Adrenal gland (tissue), 12 donors: ENCODE data around the gene TLX2. TPM values are rescaled to one million over a fixed set of nuclear protein-coding genes. Genes with fewer than 3 reads are reported as not detected.

Experiments
- DNase-seq, 7 donors: peaks; one replicate each; pipeline ENCODE4 v3.0.0-alpha.2; 2019 to 2020
- H3K27ac ChIP-seq, 5 donors: fragments of 200-600 bp; sonication (generic) in 4 of 5; 1 replicate in 3 of 5; 2 replicates in 2 of 5; pipeline versions ENCODE4 v1.5.1 to v1.8.0; 2016 to 2020; ENCODE audit warnings: mild to moderate bottlenecking in 1 of 5
- H3K27me3 ChIP-seq: fragments of 200-600 bp; 2 replicates; pipeline ENCODE4 v1.8.0; 2021
- H3K36me3 ChIP-seq, 2 donors: fragments of 200-600 bp; replicated peaks in 1 of 2; 1 replicate in 1 of 2; 2 replicates in 1 of 2; pipeline versions ENCODE4 v1.5.1 to v1.8.0; 2018 to 2022
- H3K4me1 ChIP-seq, 2 donors: fragments of 200-600 bp; replicated peaks in 1 of 2; 1 replicate in 1 of 2; 2 replicates in 1 of 2; pipeline versions ENCODE4 v1.5.1 to v1.8.0; 2018 to 2021
- H3K4me3 ChIP-seq, 4 donors: fragments of 200-600 bp; sonication (generic) in 3 of 4; one replicate each; pipeline ENCODE4 v1.5.1; 2016 to 2018
- H3K9me3 ChIP-seq, 3 donors: fragments of 200-600 bp; sonication (generic) in 1 of 3; replicated peaks in 1 of 3; 1 replicate in 2 of 3; 2 replicates in 1 of 3; pipeline versions ENCODE4 v1.5.1 to v1.8.0; 2016 to 2021
- POLR2A ChIP-seq, 2 donors: fragments of 450-650 bp; IDR thresholded peaks; one replicate each; pipeline ENCODE4 v1.6.1; 2017; ENCODE audit warnings: antibody characterized with exemption in 2 of 2, mild to moderate bottlenecking in 2 of 2, moderate library complexity in 1 of 2
- WGBS, 4 donors: extraction: QIAGEN DNeasy Blood & Tissue Kit in 2 of 4; methylation state at CpG; one replicate each; pipeline versions ENCODE4 v1.1.5 to v1.1.7; 2013 to 2017; 5-methylcytosine and 5-hydroxymethylcytosine counted together
- intact Hi-C, 2 donors: fragments of 100-400 bp; cut with DNase I; formaldehyde crosslinking; loops; one replicate each; pipeline versions ENCODE4 v1.14.1 to v1.15.0; 2022 to 2023
- polyA plus RNA-seq, 3 donors: library from polyadenylated mRNA; stranded (reverse); fragments of 200-250 nt in 2 of 3; fragments of 350-450 nt in 1 of 3; fragmentation: Illumina TruSeq in 1 of 3; extraction: RNeasy Lipid Tissue Mini Kit (QIAGEN cat#74804) in 1 of 3; gene quantifications; one replicate each; pipeline ENCODE4 v1.2.3, GENCODE V29; 2013 to 2014
- total RNA-seq, 9 donors: library from RNA; depleted of rRNA in 4 of 9; stranded (reverse); fragments of >200 nt in 4 of 9; fragments of 120-200 nt in 1 of 9; fragmentation: NEBNext Ultra II Directional in 1 of 9; extraction: Animal tissue kit (Norgen Biotek cat#: 25700) in 1 of 9; gene quantifications; one replicate each; pipeline versions ENCODE4 v1.1.0 to v1.2.4, GENCODE V29; 2013 to 2023
- TF ChIP-seq, protein P1 (sequence below), 6 experiments: fragments of 450-650 bp in 4 of 6; fragments of 200-600 bp in 2 of 6; sonication (generic) in 1 of 6; IDR thresholded peaks; 1 replicate in 5 of 6; 2 replicates in 1 of 6; pipeline versions ENCODE4 v1.5.1 to v1.8.0; 2016 to 2021; ENCODE audit warnings: antibody characterized with exemption in 6 of 6, mild to moderate bottlenecking in 2 of 6, moderate library complexity in 1 of 6
- donor health status: healthy with polysubstance abuse.
- donor health status: Bipolar disorder and iron deficiency.
- donor health status: DM: yes; HTN: yes; CAD: no.
- donor health status: DM: no; HTN: no; CAD: no.
- donor health status: DM: no; HTN: no; CAD: no.
- donor health status: DM: yes; HTN: yes; CAD: no.

Gene TLX2
- total and polyA plus RNA-seq, 12 donors = 0.46 to 22.8 (median 3.5) TPM; not detected in 4

DNA sequence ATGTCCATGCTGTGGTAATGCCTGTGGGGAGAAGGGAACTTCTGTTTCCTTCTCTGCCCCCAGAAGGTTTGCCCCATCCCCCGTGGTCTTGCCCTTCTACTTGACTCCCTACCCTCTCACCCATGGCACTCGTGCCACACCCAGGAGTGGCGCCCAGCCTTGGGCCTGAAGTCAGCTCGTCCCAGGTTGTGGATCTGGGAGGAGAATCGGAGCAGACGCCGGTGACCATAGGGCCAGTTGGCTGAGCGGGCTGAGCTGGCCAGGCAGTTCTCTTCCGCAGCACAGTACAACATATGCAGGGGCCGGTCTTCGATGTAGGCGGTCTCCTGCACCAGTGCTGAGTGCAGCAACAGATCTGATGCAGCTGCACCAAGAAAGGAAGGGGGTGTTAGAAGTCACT, 20.2 kb downstream of the TLX2 start:
- no peak for TF ChIP-seq POLR2A (IDR thresholded peaks at IDR 0.05)
- intact Hi-C loops = no loop called here
- peaks cover 0 to 7% of the 10 kb centered on the region in 2 donors for H3K4me1 ChIP-seq

DNA sequence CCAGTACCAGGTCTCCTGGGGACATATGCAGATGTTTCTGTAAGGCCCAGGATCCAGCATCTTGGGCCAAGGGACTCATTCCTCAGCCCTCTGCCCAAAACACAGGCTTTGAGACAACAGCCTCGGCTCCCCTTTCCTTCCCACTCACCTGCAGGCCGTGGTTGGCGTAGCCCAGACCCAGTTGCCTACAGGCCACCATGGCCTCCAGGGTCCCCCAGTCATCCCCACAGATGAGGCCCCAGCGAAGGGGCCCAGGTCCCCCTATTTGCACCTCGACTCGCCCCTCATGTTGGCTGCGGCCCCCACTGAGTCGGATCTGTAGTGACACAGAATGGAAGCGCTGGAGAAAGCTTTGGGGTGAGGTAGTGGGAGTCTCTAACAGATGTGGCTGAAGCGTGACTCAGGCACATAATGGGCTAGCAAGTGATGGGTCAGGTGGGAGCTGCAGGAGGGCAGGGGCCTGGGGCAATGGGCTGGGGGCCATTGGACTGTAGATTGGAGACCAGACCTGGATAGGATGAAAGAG, 21.3 kb downstream of the TLX2 start:
- Histone ChIP-seq H3K36me3 (peaks cover 0 to 13% of the 10 kb centered on the region in 2 donors), H3K4me1 (peaks cover 0 to 7% of the 10 kb centered on the region in 2 donors), H3K27me3 (no peaks in the 10 kb centered on the region), H3K4me3 (no peak overlapping the region), H3K9me3 (no peaks in the 10 kb centered on the region), H3K27ac (no peak overlapping the region)
- no peak for DNase-seq
- TF ChIP-seq POLR2A (IDR thresholded peaks at IDR 0.05) = no peak
- TF ChIP-seq, protein P1, sequence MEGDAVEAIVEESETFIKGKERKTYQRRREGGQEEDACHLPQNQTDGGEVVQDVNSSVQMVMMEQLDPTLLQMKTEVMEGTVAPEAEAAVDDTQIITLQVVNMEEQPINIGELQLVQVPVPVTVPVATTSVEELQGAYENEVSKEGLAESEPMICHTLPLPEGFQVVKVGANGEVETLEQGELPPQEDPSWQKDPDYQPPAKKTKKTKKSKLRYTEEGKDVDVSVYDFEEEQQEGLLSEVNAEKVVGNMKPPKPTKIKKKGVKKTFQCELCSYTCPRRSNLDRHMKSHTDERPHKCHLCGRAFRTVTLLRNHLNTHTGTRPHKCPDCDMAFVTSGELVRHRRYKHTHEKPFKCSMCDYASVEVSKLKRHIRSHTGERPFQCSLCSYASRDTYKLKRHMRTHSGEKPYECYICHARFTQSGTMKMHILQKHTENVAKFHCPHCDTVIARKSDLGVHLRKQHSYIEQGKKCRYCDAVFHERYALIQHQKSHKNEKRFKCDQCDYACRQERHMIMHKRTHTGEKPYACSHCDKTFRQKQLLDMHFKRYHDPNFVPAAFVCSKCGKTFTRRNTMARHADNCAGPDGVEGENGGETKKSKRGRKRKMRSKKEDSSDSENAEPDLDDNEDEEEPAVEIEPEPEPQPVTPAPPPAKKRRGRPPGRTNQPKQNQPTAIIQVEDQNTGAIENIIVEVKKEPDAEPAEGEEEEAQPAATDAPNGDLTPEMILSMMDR (IDR thresholded peaks at IDR 0.05) = no peak
- WGBS, 4 donors = 85 to 97% (median 89%) methylated on average over 6 to 10 of the region's 10 CpGs
- intact Hi-C loops = no loop called here

More for the DNA sequence above, 20.2 kb downstream of the TLX2 start:
- Histone ChIP-seq H3K4me3 (no peak overlapping the region), H3K27ac (no peak overlapping the region), H3K27me3 (no peaks in the 10 kb centered on the region), H3K9me3 (no peaks in the 10 kb centered on the region), H3K36me3 (peaks cover 0 to 13% of the 10 kb centered on the region in 2 donors)
- DNase-seq = no peak
- WGBS, 4 donors = 83 to 97% (median 85%) methylated on average over 4 to 12 of the region's 12 CpGs

DNA sequence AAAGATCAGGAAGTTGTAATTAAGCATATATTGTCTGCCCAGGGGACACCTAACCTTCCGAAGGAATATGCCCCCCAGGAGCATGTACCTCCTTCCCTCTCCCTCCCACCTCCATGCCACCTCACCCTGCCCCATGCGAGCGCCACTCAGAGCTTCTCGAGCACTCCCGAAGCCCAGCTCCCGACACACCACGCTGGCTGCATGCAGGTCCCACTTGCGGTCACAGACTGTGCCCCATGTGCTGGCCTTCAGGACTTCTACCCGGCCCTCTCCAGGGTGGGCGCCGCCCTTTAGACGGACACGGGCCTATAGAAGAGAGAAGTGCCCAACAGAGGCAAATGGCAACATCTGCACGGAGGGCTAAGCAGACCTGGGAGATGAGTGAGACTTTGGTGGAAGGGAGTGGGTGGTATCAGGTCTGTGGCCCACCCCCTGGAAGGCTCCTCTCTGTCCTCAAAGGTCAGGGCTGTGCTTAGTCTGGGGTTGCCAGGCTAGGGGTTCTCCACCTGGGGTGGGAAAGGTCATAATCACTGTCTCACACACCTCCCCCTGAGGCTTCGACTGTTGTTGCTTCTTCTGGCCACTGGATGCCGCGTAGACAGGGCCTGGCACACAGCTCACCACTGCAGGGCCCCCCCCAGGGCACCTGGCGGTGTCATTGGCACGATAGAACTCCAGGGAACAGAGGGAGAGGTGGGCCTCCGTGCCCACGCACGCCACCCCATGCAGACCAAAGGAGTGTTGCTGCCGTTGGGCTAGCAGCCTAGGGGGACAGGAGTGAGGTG, 22.1 kb downstream of the TLX2 start:
- TF ChIP-seq, protein P1 (IDR thresholded peaks at IDR 0.05) = no peak
- TF ChIP-seq POLR2A (IDR thresholded peaks at IDR 0.05) = no peak

DNA sequence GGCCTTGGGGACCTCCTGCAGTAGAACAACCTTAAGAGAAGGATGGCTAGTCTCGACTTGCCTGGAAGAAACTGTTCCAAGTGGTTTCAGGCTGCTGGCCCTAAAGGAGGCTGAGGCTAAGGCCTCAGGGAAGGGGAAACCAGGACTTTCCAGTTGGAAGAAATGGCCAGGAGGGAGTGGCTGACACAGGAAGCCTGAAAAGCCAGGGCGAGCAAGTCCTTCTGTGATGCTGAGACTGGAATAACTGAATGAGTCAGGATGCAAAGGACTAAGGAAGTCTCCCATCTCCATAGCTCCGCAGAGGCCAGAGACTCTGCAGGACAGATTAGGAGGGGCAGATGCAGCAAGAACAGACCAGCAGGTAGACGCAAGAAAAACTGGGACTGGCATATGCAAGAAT, 22.9 kb downstream of the TLX2 start:
- Histone ChIP-seq H3K36me3 (peaks cover 0 to 13% of the 10 kb centered on the region in 2 donors), H3K4me1 (no peaks in the 10 kb centered on the region), H3K27me3 (no peaks in the 10 kb centered on the region), H3K27ac (no peak overlapping the region), H3K4me3 (no peak overlapping the region), H3K9me3 (no peaks in the 10 kb centered on the region)
- TF ChIP-seq, protein P1 (IDR thresholded peaks at IDR 0.05) = no peak
- TF ChIP-seq POLR2A (IDR thresholded peaks at IDR 0.05) = no peak
- intact Hi-C loops = no loop called here
- no peak for DNase-seq
- WGBS, 4 donors = 65 to 76% (median 70%) methylated on average over 4 of the region's 4 CpGs

More for the DNA sequence above, 22.1 kb downstream of the TLX2 start:
- no peak overlapping the region for H3K27ac ChIP-seq
- no peak for DNase-seq
- intact Hi-C loops = no loop called here
- no peaks in the 10 kb centered on the region for H3K27me3 ChIP-seq
- H3K4me1 ChIP-seq = no peaks in the 10 kb centered on the region
- no peaks in the 10 kb centered on the region for H3K9me3 ChIP-seq
- H3K4me3 ChIP-seq = no peak overlapping the region
- 84 to 89% (median 86%) methylated on average over 15 to 23 of the region's 23 CpGs for WGBS, 4 donors
- peaks cover 0 to 13% of the 10 kb centered on the region in 2 donors for H3K36me3 ChIP-seq
